Left lung (tissue), 10 donors: ENCODE data around the gene EDIL3. TPM values are rescaled to one million over a fixed set of nuclear protein-coding genes. Genes with fewer than 3 reads are reported as not detected.
"Not testable (repeated sequence)": the region's sequence is repeated elsewhere in the genome, so short reads cannot be mapped to it uniquely, and the experiment has no call there.

ENCODE experiments used
- ATAC-seq: fragments of 200-7000 bp; cut with Tn5 transposase; one replicate; pipeline ENCODE4 v1.9.1; 2020; ENCODE audit warnings: moderate library complexity
- DNase-seq, 4 donors: peaks; one replicate each; pipeline ENCODE4 v3.0.0-alpha.2; 2013 to 2020
- H3K27ac ChIP-seq, 2 donors: fragments of 200-600 bp; sonication (generic) in 1 of 2; one replicate each; pipeline versions ENCODE4 v1.5.0 to v1.8.0; 2020 to 2021
- H3K27me3 ChIP-seq, 2 donors: fragments of 200-600 bp; sonication (generic) in 1 of 2; one replicate each; pipeline versions ENCODE4 v1.5.0 to v1.8.0; 2020 to 2021
- H3K36me3 ChIP-seq, 2 donors: fragments of 200-600 bp; sonication (generic) in 1 of 2; one replicate each; pipeline versions ENCODE4 v1.5.0 to v1.8.0; 2020 to 2021
- H3K4me1 ChIP-seq, 2 donors: fragments of 200-600 bp; one replicate each; pipeline ENCODE4 v1.8.0; 2021
- H3K4me3 ChIP-seq, 2 donors: fragments of 200-600 bp; sonication (generic) in 1 of 2; one replicate each; pipeline versions ENCODE4 v1.5.0 to v1.8.0; 2020 to 2021; ENCODE audit warnings: mild to moderate bottlenecking in 1 of 2
- H3K9me3 ChIP-seq, 2 donors: fragments of 200-600 bp; sonication (generic) in 1 of 2; one replicate each; pipeline versions ENCODE4 v1.5.0 to v1.8.0; 2020 to 2021
- CTCF ChIP-seq, 2 donors: fragments of 200-600 bp; sonication (generic) in 1 of 2; IDR thresholded peaks; one replicate each; pipeline versions ENCODE4 v1.5.0 to v1.8.0; 2021; ENCODE audit warnings: antibody characterized with exemption in 2 of 2
- intact Hi-C, 2 donors: fragments of 100-400 bp; cut with DNase I; formaldehyde crosslinking; loops; one replicate each; pipeline versions ENCODE4 v1.11.2 to v1.14.2; 2022
- polyA plus RNA-seq, 6 donors: library from polyadenylated mRNA; unstranded; fragments of 120-200 nt; gene quantifications; one replicate each; pipeline ENCODE4 v1.2.1, GENCODE V29; 2013; ENCODE audit not compliant: insufficient read length in 6 of 6
- total RNA-seq, 2 donors: library from RNA; stranded (reverse); fragmentation: NEBNext Ultra II Directional; extraction: Animal tissue kit (Norgen Biotek cat#: 25700); gene quantifications; one replicate each; pipeline ENCODE4 v1.2.1, GENCODE V29; 2021
- donor health status: DM: no; HTN: yes; CAD: no.
- donor health status: DM: no; HTN: no; CAD: no.

Gene EDIL3
- total and polyA plus RNA-seq, 8 donors, result 20.6 to 59.9 (median 42.3) TPM

DNA sequence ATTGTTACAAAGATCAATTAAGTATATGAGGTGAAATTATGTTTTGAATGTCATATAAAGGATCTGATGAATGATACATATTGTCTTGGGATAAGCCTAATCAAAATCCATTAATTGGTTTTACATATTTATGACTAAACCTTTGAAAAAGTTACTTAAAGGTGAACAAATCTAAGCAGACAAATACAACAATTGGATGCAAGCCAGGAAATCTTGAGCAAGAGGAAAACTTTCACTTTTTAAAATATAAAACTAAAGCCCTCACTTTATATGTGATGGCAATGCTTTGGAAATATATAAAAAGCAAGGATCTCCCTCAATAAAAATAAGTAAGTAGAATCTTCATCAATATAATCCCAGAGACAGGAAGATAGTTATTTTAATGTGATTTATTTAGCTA lies 80.1 kb downstream of the EDIL3 start:
- TF ChIP-seq CTCF (IDR thresholded peaks at IDR 0.05), result no peak
- Histone ChIP-seq H3K4me1 (no peaks in the 10 kb centered on the region), H3K27ac (no peak overlapping the region), H3K27me3 (no peaks in the 10 kb centered on the region), H3K9me3 (no peaks in the 10 kb centered on the region), H3K4me3 (no peak overlapping the region), H3K36me3 (no peaks in the 10 kb centered on the region)
- intact Hi-C loops, result no loop called here
- ATAC-seq, result no peak
- peak in 1 of 4 donors; percentile 10 for DNase-seq

- DNase-seq (no peak), ATAC-seq (no peak)
- no peaks in the 10 kb centered on the region for H3K36me3 ChIP-seq
- no peak overlapping the region for H3K27ac ChIP-seq
- H3K27me3 ChIP-seq, result no peaks in the 10 kb centered on the region
- H3K4me1 ChIP-seq, result no peaks in the 10 kb centered on the region
- H3K4me3 ChIP-seq, result no peak overlapping the region
- no peaks in the 10 kb centered on the region for H3K9me3 ChIP-seq
- no peak for TF ChIP-seq CTCF (IDR thresholded peaks at IDR 0.05)
- intact Hi-C loops, result no loop called here
These were observed 81.4 kb downstream of the EDIL3 start for GRCh38 chr5:84303315-84303714.

GRCh38 chr5:84301535-84301934 lies 83.1 kb downstream of the EDIL3 start:
- intact Hi-C loops, result no loop called here
- H3K27me3 ChIP-seq, result no peaks in the 10 kb centered on the region
- H3K36me3 ChIP-seq, result no peaks in the 10 kb centered on the region
- H3K27ac ChIP-seq, result no peak overlapping the region
- no peak for DNase-seq
- ATAC-seq, result no peak
- H3K9me3 ChIP-seq, result no peaks in the 10 kb centered on the region
- no peak for TF ChIP-seq CTCF (IDR thresholded peaks at IDR 0.05)
- H3K4me3 ChIP-seq, result no peak overlapping the region
- H3K4me1 ChIP-seq, result no peaks in the 10 kb centered on the region

GRCh38 chr5:84299959-84300358 lies 84.7 kb downstream of the EDIL3 start:
- no peaks in the 10 kb centered on the region for H3K36me3 ChIP-seq
- intact Hi-C loops, result no loop called here
- DNase-seq, result no peak
- no peaks in the 10 kb centered on the region for H3K27me3 ChIP-seq
- no peak overlapping the region for H3K27ac ChIP-seq
- H3K9me3 ChIP-seq, result no peaks in the 10 kb centered on the region
- no peak for TF ChIP-seq CTCF (IDR thresholded peaks at IDR 0.05)
- H3K4me3 ChIP-seq, result no peak overlapping the region
- H3K4me1 ChIP-seq, result no peaks in the 10 kb centered on the region
- no peak for ATAC-seq

- DNase-seq (no peak), ATAC-seq (no peak)
- no peak for TF ChIP-seq CTCF (IDR thresholded peaks at IDR 0.05)
- no peaks in the 10 kb centered on the region for H3K36me3 ChIP-seq
- H3K27me3 ChIP-seq, result no peaks in the 10 kb centered on the region
- no peaks in the 10 kb centered on the region for H3K9me3 ChIP-seq
- H3K4me1 ChIP-seq, result no peaks in the 10 kb centered on the region
- no peak overlapping the region for H3K4me3 ChIP-seq
- no peak overlapping the region for H3K27ac ChIP-seq
- intact Hi-C loops, result no loop called here
These were observed 86.1 kb downstream of the EDIL3 start for GRCh38 chr5:84298628-84299027.

GRCh38 chr5:84297641-84298040 lies 87.0 kb downstream of the EDIL3 start:
- H3K4me1 ChIP-seq, H3K9me3 ChIP-seq, intact Hi-C loops, H3K4me3 ChIP-seq, H3K27me3 ChIP-seq, DNase-seq, H3K27ac ChIP-seq, H3K36me3 ChIP-seq, ATAC-seq: not testable (repeated sequence)
